DOHH2 (cell line): Measurements from ENCODE around the gene ITGA1.

Experiments used
- EZH2phosphoT487 ChIP-seq: fragments of 200-600 bp; sonication (generic); IDR thresholded peaks from 2 replicates; pipeline ENCODE4 v1.6.1; 2017; ENCODE audit warnings: borderline replicate concordance, mild to moderate bottlenecking, antibody characterized with exemption, low read length, moderate library complexity, mixed read lengths
- TF ChIP-seq, protein P1 (sequence below): fragments of 200-600 bp; sonication (generic); IDR thresholded peaks from one replicate; pipeline ENCODE4 v1.5.1; 2014; ENCODE audit warnings: antibody characterized with exemption, mild to moderate bottlenecking, low read depth, low read length; ENCODE audit not compliant: poor library complexity, severe bottlenecking

DNA sequence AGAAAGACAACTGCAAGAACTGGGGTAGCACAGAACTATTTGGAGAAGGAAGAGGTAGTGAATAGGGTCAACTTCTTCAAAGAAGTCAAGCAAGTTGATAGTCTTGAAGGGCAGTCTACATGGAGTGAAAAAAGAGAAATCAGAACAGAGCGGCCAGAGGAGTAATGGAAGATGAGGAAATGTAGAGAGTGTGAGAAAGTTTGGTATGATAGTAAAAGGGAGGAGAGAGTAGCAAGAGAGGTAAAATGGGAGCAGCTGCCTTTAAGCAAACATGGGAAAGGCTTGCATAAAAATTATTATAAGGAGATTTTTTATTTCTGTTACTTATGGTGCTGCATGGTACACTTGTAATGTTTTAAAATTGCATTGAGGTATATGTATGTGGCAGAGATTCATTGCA lies 208.2 kb downstream of the ITGA1 start:
- TF ChIP-seq, protein P1, sequence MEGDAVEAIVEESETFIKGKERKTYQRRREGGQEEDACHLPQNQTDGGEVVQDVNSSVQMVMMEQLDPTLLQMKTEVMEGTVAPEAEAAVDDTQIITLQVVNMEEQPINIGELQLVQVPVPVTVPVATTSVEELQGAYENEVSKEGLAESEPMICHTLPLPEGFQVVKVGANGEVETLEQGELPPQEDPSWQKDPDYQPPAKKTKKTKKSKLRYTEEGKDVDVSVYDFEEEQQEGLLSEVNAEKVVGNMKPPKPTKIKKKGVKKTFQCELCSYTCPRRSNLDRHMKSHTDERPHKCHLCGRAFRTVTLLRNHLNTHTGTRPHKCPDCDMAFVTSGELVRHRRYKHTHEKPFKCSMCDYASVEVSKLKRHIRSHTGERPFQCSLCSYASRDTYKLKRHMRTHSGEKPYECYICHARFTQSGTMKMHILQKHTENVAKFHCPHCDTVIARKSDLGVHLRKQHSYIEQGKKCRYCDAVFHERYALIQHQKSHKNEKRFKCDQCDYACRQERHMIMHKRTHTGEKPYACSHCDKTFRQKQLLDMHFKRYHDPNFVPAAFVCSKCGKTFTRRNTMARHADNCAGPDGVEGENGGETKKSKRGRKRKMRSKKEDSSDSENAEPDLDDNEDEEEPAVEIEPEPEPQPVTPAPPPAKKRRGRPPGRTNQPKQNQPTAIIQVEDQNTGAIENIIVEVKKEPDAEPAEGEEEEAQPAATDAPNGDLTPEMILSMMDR = no peak
- no peak for TF ChIP-seq EZH2phosphoT487
